HG03457 (cell line): ENCODE measurements around the gene TIFAB.
"Not testable (repeated sequence)": the region's sequence is repeated elsewhere in the genome, so short reads cannot be mapped to it uniquely, and the experiment has no call there.

ENCODE experiments used
- ATAC-seq: cut with Tn5 transposase; IDR thresholded peaks from one replicate; pipeline ENCODE4 v1.9.1; 2021; ENCODE audit warnings: moderate number of reproducible peaks; ENCODE audit not compliant: unreplicated experiment

The TIFAB gene

GRCh38 chr5:135452321-135453030 is at the start of gene TIFAB:
Gene TIFAB (minus strand): TSS chr5:135452351. CDS start chr5:135449939, 2,412 bp downstream.
- no peak for ATAC-seq

GRCh38 chr5:135498637-135498995 is 46.5 kb upstream of the TIFAB start:
- no peak for ATAC-seq

GRCh38 chr5:135497971-135498636 is 46.0 kb upstream of the TIFAB start:
- ATAC-seq = no peak

- not testable (repeated sequence) for ATAC-seq
Observed at GRCh38 chr5:135495531-135495930, 43.4 kb upstream of the TIFAB start.

GRCh38 chr5:135494196-135494595 is 42.0 kb upstream of the TIFAB start:
- ATAC-seq = no peak

- no peak for ATAC-seq
Observed at GRCh38 chr5:135493406-135494180, 41.4 kb upstream of the TIFAB start.

- ATAC-seq = no peak
Observed at GRCh38 chr5:135492319-135492626, 40.1 kb upstream of the TIFAB start.

- ATAC-seq = no peak
Observed at GRCh38 chr5:135491552-135492318, 39.6 kb upstream of the TIFAB start.

- ATAC-seq = no peak
Observed at GRCh38 chr5:135491038-135491551, 38.9 kb upstream of the TIFAB start.

- ATAC-seq = no peak
Observed at GRCh38 chr5:135490245-135491037, 38.3 kb upstream of the TIFAB start.

- ATAC-seq = no peak
Observed at GRCh38 chr5:135489466-135490244, 37.5 kb upstream of the TIFAB start.

GRCh38 chr5:135488727-135489465 is 36.7 kb upstream of the TIFAB start:
- no peak for ATAC-seq

GRCh38 chr5:135487839-135488514 is 35.8 kb upstream of the TIFAB start:
- ATAC-seq = no peak

- no peak for ATAC-seq
Observed at GRCh38 chr5:135487037-135487395, 34.9 kb upstream of the TIFAB start.

- no peak for ATAC-seq
Observed at GRCh38 chr5:135486131-135487036, 34.2 kb upstream of the TIFAB start.

GRCh38 chr5:135484674-135485086 is 32.5 kb upstream of the TIFAB start:
- no peak for ATAC-seq

GRCh38 chr5:135483254-135483653 is 31.1 kb upstream of the TIFAB start:
- no peak for ATAC-seq
